HFFc6 (cell line): ENCODE measurements around the gene OSGEP. TPM values are rescaled to one million over a fixed set of nuclear protein-coding genes. Genes with fewer than 3 reads are reported as not detected.
A peak's percentile ranks its signal among the peaks of the same experiment; 100 is the strongest.

Source experiments
- DNase-seq: peaks from one replicate; pipeline ENCODE4 v3.0.0-alpha.2; 2018
- H3K27ac Mint-ChIP-seq: 2 replicates; pipeline ENCODE4 v1.8.0; 2020; ENCODE audit warnings: mild to moderate bottlenecking, mixed read lengths
- H3K27me3 Mint-ChIP-seq: 2 replicates; pipeline ENCODE4 v1.8.0; 2021; ENCODE audit warnings: mild to moderate bottlenecking, moderate library complexity, mixed read lengths; ENCODE audit not compliant: insufficient read depth
- H3K36me3 Mint-ChIP-seq: 2 replicates; pipeline ENCODE4 v1.8.0; 2021; ENCODE audit warnings: low read depth, mixed read lengths
- H3K4me1 Mint-ChIP-seq: 2 replicates; pipeline ENCODE4 v1.8.0; 2020; ENCODE audit warnings: low read depth, mixed read lengths
- H3K4me3 Mint-ChIP-seq: 2 replicates; pipeline ENCODE4 v1.8.0; 2020; ENCODE audit warnings: mild to moderate bottlenecking, moderate library complexity, mixed read lengths
- H3K9me3 Mint-ChIP-seq: 2 replicates; pipeline ENCODE4 v1.8.0; 2020; ENCODE audit warnings: mild to moderate bottlenecking, mixed read lengths
- total RNA-seq, 6 experiments: library from RNA; stranded (reverse); fragmentation: NEBNext Ultra II Directional; extraction: Animal tissue kit (Norgen Biotek cat#: 25700); gene quantifications; 2 replicates in 1 of 6; 3 replicates in 5 of 6; pipeline ENCODE4 v1.2.3, GENCODE V29; 2021
- TF ChIP-seq, protein P1 (sequence below): fragments of 200-600 bp; sonication (generic); IDR thresholded peaks from 2 replicates; pipeline ENCODE4 v1.5.0; 2021; ENCODE audit warnings: antibody characterized with exemption, mild to moderate bottlenecking

OSGEP gene
- total RNA-seq, 6 experiments from 2014 or later = 26.4 to 33.8 (median 30.7) TPM

DNA sequence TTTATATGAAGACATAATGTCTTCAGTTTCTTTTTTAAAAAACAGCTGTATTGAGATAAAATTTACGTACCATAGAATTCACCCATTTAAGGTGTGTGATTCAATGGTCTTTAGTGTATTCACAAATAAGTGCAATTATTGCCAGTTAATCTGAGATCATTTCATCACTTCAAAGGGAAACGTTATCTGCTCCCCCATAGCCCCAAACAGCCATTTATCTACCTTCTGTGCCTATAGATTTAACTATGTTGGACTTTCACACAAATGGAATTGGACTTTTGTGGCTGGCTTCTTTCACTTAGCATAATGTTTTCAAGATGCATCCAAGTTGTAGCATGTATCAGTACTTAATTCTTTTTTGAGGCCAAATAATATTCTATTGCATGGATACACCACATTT is 24.3 kb upstream of the OSGEP start:
- peaks cover 4% of the 10 kb centered on the region for H3K27me3 Mint-ChIP-seq
- no peak overlapping the region for H3K4me3 Mint-ChIP-seq
- no peaks in the 10 kb centered on the region for H3K9me3 Mint-ChIP-seq
- no peak overlapping the region for H3K27ac Mint-ChIP-seq
- DNase-seq = no peak
- TF ChIP-seq, protein P1, sequence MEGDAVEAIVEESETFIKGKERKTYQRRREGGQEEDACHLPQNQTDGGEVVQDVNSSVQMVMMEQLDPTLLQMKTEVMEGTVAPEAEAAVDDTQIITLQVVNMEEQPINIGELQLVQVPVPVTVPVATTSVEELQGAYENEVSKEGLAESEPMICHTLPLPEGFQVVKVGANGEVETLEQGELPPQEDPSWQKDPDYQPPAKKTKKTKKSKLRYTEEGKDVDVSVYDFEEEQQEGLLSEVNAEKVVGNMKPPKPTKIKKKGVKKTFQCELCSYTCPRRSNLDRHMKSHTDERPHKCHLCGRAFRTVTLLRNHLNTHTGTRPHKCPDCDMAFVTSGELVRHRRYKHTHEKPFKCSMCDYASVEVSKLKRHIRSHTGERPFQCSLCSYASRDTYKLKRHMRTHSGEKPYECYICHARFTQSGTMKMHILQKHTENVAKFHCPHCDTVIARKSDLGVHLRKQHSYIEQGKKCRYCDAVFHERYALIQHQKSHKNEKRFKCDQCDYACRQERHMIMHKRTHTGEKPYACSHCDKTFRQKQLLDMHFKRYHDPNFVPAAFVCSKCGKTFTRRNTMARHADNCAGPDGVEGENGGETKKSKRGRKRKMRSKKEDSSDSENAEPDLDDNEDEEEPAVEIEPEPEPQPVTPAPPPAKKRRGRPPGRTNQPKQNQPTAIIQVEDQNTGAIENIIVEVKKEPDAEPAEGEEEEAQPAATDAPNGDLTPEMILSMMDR = no peak
- peaks cover 24% of the 10 kb centered on the region for H3K4me1 Mint-ChIP-seq
- H3K36me3 Mint-ChIP-seq = peaks cover 24% of the 10 kb centered on the region

DNA sequence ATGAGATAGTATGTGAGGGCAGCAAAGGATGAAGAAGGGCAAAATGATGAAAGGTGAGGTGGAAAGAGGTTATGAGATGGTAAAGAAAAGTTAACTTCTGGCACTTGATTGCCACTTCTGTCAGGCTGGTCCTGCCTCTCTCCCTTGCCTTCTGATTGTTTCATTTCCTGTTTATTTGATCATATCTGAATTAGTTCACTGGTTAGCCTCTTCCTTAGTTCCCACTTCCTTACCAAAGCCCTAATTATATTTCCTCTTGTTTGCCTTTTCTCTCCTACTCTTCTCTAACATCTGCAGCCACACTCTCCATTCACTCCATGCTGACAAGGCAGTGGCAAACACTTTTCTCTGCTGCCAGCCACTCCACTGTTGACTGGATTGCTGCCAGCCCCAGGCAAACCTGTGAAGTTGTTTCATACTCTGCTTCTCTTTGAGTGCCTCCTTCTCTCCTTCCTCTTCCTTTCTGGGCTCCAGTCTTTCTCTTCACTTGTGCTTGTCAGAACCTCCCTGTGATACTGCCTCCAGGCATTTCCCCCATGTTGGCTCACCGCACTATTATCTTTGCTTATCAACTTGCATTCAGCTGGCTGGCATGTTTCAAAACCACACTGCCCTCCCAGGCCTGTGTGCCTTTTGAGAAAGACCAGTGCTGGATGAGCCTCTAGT is 22.7 kb upstream of the OSGEP start:
- H3K36me3 Mint-ChIP-seq = peaks cover 31% of the 10 kb centered on the region
- peak overlapping the region; percentile 49 for H3K4me3 Mint-ChIP-seq
- TF ChIP-seq, protein P1 = no peak
- H3K27ac Mint-ChIP-seq = peak overlapping the region; percentile 81
- H3K9me3 Mint-ChIP-seq = no peaks in the 10 kb centered on the region
- peaks cover 27% of the 10 kb centered on the region for H3K4me1 Mint-ChIP-seq
- H3K27me3 Mint-ChIP-seq = peaks cover 2% of the 10 kb centered on the region
- DNase-seq = peak; percentile 75

DNA sequence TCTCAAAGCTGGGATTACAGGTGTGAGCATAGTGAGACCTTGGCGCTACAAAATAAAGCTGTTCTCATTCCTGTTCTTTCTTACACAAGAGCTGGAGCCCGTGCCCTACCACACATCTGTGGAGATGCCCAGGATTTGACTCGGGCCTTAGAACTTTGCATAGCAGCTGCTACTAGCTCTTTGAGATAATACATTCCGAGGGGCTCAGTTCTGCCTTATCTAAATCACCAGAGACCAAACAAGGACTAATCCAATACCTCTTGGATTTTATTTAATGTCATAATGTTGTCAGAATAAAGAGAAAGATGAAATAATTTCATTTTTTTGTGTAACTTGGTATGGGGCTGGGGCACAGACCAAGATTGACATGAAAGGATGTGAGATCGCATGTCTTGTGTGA is 22.2 kb upstream of the OSGEP start:
- TF ChIP-seq, protein P1 = no peak
- Mint-ChIP-seq H3K27ac (peak overlapping the region; percentile 81), H3K27me3 (peaks cover 2% of the 10 kb centered on the region), H3K4me1 (peaks cover 33% of the 10 kb centered on the region), H3K36me3 (peaks cover 31% of the 10 kb centered on the region), H3K9me3 (no peaks in the 10 kb centered on the region), H3K4me3 (no peak overlapping the region; the same call in 1 of the 2 replicates)
- no peak for DNase-seq

DNA sequence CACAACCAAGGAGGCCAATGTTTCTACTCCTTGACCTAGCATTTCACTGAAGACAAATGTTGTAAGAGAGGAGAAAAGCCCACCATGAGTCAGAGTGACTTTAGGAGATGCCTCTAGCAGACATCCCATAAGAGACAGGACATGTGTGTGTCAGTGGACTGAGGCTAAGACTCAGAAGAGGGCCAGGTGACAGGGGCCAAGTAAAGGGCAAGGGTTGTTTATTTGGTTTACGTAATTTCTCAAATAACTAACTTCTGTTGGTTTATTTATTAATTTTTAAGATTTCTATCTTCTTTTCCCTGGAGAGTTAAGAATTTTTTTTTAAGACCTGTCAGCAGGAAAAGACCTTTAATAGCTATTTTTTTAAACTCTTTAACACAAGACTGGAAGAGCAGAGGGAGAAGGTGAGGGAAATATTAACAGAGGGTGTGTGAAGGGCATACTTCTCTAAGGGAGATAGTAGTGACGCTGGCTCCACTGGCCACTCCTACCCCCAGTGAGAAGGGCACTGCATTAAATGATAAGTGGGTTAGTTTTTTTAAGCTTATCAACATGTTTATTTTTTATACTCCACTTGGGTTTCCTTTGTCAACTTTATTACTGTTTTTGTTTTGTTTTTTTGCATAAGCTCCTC is 18.0 kb upstream of the OSGEP start:
- Mint-ChIP-seq H3K4me1 (peaks cover 47% of the 10 kb centered on the region), H3K27me3 (peaks cover 6% of the 10 kb centered on the region), H3K4me3 (no peak overlapping the region), H3K27ac (no peak overlapping the region), H3K36me3 (peaks cover 27% of the 10 kb centered on the region), H3K9me3 (no peaks in the 10 kb centered on the region)
- no peak for DNase-seq
- TF ChIP-seq, protein P1 = no peak

DNA sequence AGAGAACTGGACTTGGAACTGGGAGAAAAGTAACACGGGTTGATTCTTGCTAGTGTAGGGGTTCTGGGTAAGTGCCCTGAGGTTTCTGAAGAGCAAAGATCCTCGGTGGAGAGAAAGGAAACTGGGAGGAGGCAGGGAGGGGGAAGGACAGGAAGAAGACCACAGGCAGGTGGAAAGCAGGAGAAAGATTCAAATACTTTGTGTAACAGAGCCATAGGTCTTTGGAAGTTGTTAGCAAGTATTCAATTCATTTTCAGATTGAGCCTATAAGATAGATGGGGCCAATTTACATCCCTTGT is 15.9 kb upstream of the OSGEP start:
- Mint-ChIP-seq H3K27ac (peak overlapping the region; percentile 95), H3K36me3 (peaks cover 20% of the 10 kb centered on the region), H3K4me3 (peak overlapping the region; percentile 97), H3K4me1 (peaks cover 33% of the 10 kb centered on the region), H3K27me3 (peaks cover 7% of the 10 kb centered on the region), H3K9me3 (no peaks in the 10 kb centered on the region)
- DNase-seq = no peak
- TF ChIP-seq, protein P1 = no peak
